Stimulated activated CD4-positive, alpha-beta T cell treated with anti-CD3 and anti-CD28 coated beads, Interleukin-12 subunit alpha, Interleukin-12 subunit beta, amount 100 ng/mL, for 24 hours (primary cell): Measurements from ENCODE around the gene EP400.

ENCODE experiments used
- DNase-seq, 2 experiments: peaks; one replicate each; pipeline ENCODE4 v3.0.0-alpha.2; 2020; ENCODE audit warnings: low read depth in 2 of 2

EP400 gene, protein sequence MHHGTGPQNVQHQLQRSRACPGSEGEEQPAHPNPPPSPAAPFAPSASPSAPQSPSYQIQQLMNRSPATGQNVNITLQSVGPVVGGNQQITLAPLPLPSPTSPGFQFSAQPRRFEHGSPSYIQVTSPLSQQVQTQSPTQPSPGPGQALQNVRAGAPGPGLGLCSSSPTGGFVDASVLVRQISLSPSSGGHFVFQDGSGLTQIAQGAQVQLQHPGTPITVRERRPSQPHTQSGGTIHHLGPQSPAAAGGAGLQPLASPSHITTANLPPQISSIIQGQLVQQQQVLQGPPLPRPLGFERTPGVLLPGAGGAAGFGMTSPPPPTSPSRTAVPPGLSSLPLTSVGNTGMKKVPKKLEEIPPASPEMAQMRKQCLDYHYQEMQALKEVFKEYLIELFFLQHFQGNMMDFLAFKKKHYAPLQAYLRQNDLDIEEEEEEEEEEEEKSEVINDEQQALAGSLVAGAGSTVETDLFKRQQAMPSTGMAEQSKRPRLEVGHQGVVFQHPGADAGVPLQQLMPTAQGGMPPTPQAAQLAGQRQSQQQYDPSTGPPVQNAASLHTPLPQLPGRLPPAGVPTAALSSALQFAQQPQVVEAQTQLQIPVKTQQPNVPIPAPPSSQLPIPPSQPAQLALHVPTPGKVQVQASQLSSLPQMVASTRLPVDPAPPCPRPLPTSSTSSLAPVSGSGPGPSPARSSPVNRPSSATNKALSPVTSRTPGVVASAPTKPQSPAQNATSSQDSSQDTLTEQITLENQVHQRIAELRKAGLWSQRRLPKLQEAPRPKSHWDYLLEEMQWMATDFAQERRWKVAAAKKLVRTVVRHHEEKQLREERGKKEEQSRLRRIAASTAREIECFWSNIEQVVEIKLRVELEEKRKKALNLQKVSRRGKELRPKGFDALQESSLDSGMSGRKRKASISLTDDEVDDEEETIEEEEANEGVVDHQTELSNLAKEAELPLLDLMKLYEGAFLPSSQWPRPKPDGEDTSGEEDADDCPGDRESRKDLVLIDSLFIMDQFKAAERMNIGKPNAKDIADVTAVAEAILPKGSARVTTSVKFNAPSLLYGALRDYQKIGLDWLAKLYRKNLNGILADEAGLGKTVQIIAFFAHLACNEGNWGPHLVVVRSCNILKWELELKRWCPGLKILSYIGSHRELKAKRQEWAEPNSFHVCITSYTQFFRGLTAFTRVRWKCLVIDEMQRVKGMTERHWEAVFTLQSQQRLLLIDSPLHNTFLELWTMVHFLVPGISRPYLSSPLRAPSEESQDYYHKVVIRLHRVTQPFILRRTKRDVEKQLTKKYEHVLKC (N-terminal part only)

DNA sequence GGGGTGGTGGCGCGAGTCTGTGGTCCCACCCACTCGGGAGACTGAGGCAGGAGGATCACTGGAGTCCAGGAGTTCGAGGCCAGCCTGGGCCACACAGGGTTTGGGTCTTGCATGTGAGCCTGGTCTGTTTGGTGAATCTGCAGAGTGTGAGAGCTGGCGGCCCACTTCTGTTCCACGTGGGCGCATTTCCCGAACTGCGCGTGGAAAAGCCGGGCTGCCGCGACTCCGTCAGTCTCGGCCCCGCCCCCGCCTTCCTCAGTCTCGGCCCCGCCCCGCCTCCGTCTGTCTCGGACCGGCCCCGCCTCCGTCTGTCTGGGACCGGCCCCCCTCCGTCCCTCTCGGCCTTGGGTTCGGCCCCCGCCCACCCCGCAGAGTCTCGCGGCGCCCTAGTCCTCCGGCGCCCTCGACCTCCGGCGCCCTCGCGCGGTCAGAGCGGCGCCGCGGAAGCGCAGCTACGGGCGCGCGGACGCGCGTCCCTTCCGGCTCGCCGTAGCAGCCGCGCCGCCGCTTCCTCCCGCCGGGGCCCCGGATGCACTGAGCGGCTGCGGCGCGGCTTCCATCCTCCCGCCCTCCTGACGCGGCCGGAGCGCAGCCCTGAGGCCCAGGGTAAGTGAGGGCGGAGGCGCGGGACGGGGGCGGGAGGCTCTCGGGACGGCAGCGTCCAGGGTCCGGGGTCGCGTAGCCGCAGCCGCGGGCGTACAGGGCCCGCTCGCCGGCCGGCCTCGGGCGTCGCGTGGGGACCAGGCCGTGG lies at the start of gene EP400:
TSS of gene EP400 (plus strand) at position 512 of the 751 bp plus-strand sequence. CDS start 10,678 bp downstream, outside the sequence.
- DNase-seq = peak; percentile 88 to 97

- no peak for DNase-seq
Observed at GRCh38 chr12:131900397-131900796, 49.3 kb upstream of the EP400 start.

- DNase-seq = no peak
Observed at GRCh38 chr12:131901431-131902331, 48.1 kb upstream of the EP400 start.

DNA sequence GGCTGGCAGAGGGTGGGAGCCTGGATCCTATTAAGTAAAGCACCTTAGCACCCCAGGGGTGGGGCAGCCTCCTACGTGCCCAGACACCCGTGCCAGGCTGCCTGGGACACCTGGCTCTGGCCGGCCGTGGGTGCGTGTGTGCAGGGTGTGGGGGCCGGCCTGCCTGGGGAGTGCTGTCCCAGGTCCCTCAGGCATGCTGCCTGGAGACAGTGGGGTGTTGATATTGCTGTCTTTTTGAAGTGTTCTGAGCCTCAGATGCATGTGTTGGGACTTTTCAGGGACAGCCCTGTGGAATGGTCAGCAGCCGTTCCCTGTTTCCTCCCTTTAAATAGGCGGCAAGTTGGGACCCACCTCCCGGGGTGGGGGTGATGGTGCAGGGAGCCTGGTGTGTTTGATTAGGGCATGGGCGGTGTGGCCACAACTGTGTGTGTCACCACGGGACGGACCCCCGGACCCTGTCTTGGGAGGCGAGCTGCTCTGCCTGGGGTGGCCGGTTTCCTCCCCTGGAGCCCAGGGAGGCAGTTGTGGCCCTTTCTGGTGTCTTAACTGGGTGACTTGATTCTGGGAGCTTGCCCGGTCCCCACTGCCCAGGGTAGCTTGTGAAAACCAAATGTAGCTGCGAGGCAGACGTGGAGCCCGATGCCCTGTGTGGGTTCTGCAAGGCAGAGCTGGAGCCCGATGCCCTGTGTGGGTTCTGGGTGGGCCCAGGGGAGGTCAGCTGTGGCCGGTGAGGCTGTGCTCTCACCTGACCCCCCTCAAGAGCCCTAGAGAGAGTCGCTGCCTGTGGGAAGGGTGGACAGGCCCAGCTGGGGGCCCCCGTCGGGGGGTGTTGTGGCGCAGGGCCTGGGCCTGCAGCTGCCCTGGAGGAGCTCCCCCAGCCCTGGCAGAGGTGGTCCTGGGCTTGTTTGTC lies 47.2 kb upstream of the EP400 start:
- no peak for DNase-seq

DNA sequence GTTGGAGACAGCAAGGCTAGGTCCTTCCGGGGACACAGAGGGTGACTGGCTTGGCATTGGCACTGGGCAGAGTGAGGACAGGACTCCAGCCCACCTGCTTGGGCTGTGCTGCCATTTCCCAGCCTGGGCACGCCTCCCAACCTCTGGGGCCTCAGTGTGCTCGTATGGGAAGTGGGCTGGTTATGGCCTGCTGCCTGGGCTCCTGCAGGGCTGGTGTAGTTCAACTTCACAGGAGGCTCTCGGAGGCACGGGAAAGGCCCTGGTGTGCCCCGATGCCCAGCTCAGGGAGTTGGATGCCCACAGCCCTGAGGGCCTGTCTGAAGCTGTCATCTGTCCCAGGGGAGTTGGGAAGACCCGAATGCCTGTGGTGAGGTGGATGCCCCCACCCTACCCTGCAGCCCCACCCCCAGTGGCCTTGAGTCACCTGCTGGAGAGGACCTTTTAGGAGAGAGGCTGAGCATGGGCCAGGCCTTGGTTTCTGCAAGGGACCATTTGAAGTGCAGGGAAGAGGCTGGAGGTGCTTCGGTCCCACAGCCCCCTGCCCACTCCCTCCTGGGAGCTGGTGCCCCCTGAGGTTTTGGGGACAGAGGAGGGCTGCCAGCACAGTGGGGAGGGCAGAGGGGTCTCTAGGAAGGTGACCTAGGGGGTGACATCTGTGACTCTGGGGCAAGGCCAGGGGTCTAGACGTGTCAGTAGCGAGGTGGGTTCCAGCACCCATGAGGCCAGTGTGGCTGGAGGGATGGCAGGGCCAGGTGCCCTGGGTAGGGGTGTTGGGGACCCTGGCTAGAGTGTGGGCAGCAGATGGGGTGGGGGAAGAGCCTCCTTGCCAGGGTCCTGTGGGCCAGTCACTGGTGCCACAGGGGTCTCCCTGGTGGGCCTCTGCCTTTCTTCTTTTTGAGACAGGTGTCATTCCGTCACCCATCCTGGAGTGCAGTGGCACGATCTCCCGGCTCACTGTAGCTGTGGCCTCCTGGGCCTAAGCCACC lies 46.2 kb upstream of the EP400 start:
- DNase-seq = no peak

DNA sequence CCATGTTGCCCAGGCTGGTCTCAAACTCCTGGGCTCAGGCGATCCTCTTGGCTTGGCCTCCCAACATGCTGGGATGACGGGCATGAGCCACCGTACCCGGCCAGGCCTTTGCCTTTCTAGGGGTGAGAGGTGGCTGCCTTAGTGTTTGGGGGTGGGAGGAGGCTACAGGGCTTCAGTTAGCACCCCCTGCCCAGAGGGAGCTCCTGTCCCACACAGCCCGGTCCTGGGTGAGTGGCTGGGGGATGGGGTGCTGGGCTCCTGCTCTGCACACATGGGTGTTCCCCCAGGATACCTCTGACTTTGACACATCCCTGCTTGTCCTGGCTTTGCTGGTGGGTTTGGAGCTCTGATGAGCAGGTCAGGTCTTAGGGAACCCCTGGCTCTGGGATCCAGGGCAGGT lies 45.4 kb upstream of the EP400 start:
- DNase-seq = no peak

GRCh38 chr12:131905081-131905629 lies 44.6 kb upstream of the EP400 start:
- no peak for DNase-seq

DNA sequence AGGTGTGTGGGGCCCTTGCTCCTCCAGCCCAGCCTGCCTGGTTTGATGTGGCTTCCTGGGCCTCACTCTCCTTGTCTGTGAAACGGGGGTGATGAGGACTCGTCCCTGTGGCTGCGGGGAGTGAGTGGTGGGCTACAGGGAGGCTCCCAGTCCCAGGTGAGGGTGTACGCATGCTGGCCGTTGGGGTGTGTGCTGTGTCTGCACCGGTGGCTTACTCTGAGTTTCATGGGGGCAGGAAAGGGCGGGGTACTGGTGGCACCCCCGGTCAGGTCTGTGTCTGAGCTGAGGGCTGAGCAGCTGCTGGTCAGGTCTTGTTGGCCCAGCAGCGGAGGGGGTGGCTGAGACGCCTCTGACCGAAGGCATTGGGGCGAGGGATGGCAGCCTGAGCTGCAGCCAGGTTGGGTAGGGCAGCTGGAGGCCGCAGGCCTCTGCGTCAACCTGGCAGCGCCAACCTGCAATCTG lies 44.1 kb upstream of the EP400 start:
- no peak for DNase-seq

DNA sequence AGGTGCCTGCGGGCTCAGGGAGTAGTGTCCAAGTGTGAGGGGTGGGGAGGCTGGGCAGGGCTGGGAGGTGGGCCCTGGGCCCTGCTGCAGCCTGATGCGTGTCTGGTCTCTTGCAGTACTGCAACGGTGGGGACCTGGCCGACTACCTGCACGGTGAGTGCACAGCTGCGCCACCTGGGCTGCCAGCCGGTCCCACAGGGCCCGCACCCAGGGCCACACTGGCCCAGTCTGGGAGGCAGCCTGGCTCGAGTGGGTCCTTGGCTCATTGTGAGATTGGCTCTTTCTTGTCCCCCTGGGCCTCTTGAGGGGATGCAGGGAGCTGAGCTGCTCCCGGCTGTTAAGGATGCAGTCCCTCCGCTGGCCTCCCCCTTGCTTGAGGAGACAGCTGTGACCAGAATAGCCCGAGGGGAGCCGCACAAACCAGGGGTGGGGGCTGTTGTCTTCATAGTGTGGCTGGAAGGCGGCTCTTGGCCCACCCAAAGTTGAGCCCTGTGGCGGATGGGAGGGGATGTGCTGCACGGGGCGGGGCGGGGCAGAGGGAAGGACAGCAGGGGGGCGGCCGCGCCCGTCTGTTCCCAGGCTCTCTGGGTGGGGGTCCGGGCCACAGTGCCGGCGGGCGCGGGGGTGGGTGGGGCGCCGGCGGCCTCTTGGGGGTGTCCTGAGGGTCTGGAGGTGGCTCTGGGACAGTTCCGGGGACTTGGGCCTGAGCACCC lies 42.2 kb upstream of the EP400 start:
- no peak for DNase-seq

DNA sequence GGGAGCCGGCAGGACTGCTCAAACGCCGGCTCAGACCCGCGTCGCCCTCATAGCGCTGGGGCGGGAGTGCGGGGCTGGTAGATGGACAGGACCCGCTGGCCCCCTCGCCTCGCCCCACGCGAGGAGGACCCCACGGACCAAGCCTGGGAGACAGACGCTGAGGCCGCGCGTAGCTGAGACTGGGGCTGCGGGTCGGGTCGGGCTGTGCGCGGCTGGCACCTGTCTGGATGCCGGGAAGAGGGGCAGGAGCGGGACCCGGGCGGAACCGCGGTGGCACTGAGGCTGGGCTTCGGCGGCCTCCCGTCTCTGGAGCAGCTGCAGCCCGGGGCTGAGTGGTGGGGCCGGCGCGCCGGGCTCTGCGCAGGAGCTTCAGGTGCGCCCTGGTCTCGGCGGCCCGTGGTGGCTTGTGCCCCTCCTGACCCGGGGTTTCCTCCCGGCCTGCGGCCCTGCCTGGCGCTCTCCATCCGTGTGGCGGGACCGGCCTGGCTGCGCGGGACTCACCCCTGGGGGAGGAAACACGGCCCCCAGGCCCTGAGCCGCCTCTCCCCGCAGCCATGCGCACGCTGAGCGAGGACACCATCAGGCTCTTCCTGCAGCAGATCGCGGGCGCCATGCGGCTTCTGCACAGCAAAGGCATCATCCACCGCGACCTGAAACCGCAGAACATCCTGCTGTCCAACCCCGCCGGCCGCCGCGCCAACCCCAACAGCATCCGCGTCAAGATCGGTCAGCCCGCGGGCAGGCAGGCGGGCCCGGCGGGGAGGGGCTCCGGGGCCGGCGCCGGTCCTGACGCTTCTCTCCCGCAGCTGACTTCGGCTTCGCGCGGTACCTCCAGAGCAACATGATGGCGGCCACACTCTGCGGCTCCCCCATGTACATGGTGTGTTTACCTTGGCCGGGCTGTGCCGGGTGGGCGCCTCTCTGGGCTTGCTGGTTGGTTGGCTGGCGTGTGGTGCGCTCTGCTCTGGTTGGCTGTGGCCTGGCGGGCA lies 41.4 kb upstream of the EP400 start:
- DNase-seq = no peak

DNA sequence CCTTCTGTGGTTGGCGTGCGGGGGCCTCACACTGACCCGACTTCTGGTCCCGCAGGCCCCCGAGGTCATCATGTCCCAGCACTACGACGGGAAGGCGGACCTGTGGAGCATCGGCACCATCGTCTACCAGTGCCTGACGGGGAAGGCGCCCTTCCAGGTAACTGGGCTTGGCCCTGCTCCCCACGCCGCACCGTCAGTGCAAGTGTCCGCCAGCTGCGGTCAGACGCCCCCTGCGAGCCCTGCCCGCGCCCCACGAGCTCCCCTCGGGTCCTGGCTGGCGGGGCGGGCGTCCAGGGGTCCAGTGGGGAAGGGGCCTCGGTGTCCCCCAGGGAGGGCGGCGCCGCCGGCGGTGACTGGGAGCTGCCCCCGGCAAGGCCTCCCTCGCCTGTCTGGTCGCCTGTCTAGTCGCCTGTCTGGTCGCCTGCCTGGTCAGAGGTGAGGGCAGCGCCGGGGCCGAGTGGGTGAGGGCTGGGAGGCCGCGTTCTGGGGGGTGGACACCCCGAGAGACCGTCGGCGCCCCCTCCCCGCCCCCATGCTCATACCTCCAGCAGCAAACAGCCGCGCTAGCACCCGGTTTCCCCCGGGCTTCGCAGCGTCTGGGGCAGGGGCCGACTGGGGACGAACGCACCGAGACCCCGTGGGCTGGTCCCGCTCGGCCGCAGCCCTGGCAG lies 40.5 kb upstream of the EP400 start:
- DNase-seq = no peak

DNA sequence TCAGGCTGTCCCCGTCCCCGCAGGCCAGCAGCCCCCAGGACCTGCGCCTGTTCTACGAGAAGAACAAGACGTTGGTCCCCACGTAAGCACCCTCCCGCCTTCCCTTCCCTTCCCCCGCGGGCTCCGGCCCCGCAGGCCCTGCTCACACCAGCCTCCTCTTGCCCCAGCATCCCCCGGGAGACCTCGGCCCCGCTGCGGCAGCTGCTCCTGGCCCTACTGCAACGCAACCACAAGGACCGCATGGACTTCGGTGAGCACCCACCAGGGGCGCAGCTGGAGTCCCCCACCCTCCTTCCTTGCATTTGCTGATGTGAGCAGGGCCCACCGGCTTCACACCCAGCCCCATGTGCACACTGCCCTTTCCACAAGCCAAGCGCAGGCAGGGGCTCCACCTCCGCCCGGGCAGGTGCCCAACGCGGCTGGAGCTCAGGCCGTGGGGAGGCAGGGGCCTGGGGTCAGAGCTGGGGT lies 40.0 kb upstream of the EP400 start:
- DNase-seq = no peak

DNA sequence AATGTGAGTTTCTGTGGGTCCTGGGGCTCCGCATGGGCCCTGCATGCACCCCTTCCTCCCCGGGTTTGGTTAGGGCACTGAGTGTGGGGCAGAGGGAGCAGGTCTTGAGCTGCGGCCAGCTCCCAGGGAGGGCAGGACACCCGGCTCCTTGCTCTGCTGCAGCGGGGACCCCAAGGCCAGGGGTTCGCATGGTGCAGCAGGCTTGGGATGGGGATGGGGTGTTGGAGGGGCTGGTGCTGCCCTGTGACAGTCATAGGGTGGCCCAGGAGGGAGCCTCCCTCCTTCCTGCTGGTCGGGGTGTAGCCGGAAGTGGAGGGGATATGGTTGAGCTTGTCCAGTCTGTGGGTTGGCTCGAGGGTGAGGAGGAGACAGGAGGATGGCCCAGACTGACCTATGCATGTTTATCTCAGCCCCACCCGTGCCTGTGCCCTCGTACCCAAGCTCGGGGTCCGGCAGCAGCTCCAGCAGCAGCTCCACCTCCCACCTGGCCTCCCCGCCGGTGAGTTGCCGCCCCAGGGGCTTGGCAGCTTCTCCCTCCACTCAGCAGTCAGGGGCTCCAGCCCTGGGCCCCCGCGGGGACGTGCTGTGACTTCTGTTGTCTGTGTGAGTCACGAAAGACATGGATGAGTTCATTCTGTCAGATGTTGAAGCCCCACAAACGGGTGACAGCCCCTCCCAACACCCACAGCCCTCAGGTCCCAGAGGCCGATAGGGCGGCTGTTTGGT lies 39.3 kb upstream of the EP400 start:
- no peak for DNase-seq

GRCh38 chr12:131911028-131911650 lies 38.6 kb upstream of the EP400 start:
- no peak for DNase-seq
